Liver (tissue), 3 donors: ENCODE measurements around the gene DPH2.

Experiments
- EGR1 ChIP-seq, 2 donors: IDR thresholded peaks; 2 replicates each; pipeline ENCODE4 v1.6.1; 2016 to 2018; ENCODE audit warnings: antibody characterized with exemption in 2 of 2, low read depth in 2 of 2
- FOXA1 ChIP-seq: IDR thresholded peaks from 2 replicates; pipeline ENCODE4 v1.6.1; 2016; ENCODE audit warnings: antibody characterized with exemption
- GABPA ChIP-seq, 2 donors: IDR thresholded peaks in 1 of 2; conservative IDR thresholded peaks in 1 of 2; 2 replicates each; pipeline ENCODE4 v1.6.1; 2016; ENCODE audit warnings: antibody characterized with exemption in 2 of 2, mild to moderate bottlenecking in 1 of 2, moderate library complexity in 1 of 2
- HNF4A ChIP-seq, 2 donors: conservative IDR thresholded peaks; 2 replicates each; pipeline ENCODE4 v1.6.1; 2016; ENCODE audit warnings: antibody characterized with exemption in 2 of 2, mild to moderate bottlenecking in 2 of 2
- HNF4G ChIP-seq: IDR thresholded peaks from 2 replicates; pipeline ENCODE4 v1.6.1; 2016; ENCODE audit warnings: antibody characterized with exemption
- RAD21 ChIP-seq, 2 donors: IDR thresholded peaks; 2 replicates each; pipeline ENCODE4 v1.6.1; 2016; ENCODE audit warnings: antibody characterized with exemption in 2 of 2, mild to moderate bottlenecking in 2 of 2
- RXRA ChIP-seq, 2 donors: IDR thresholded peaks; 2 replicates each; pipeline ENCODE4 v1.6.1; 2017 to 2018; ENCODE audit warnings: antibody characterized with exemption in 2 of 2, mild to moderate bottlenecking in 1 of 2
- ZBTB33 ChIP-seq: IDR thresholded peaks from 2 replicates; pipeline ENCODE4 v1.6.1; 2016; ENCODE audit warnings: antibody characterized with exemption
- TF ChIP-seq, protein P1 (sequence below): fragments of 150-350 bp; IDR thresholded peaks from 2 replicates; pipeline ENCODE4 v1.5.1; 2017; ENCODE audit warnings: improper control_type of control experiment, low read depth, low read length; ENCODE audit not compliant: missing input control
- TF ChIP-seq, protein P2 (sequence below): IDR thresholded peaks from 2 replicates; pipeline ENCODE4 v1.6.1; 2016; ENCODE audit warnings: antibody characterized with exemption
- TF ChIP-seq, protein P3 (sequence below): IDR thresholded peaks from 2 replicates; pipeline ENCODE4 v1.6.1; 2016; ENCODE audit warnings: antibody characterized with exemption, mild to moderate bottlenecking
- donor health status: healthy.
- donor health status: healthy.

- no peak for TF ChIP-seq ZBTB33
- TF ChIP-seq, protein P1, sequence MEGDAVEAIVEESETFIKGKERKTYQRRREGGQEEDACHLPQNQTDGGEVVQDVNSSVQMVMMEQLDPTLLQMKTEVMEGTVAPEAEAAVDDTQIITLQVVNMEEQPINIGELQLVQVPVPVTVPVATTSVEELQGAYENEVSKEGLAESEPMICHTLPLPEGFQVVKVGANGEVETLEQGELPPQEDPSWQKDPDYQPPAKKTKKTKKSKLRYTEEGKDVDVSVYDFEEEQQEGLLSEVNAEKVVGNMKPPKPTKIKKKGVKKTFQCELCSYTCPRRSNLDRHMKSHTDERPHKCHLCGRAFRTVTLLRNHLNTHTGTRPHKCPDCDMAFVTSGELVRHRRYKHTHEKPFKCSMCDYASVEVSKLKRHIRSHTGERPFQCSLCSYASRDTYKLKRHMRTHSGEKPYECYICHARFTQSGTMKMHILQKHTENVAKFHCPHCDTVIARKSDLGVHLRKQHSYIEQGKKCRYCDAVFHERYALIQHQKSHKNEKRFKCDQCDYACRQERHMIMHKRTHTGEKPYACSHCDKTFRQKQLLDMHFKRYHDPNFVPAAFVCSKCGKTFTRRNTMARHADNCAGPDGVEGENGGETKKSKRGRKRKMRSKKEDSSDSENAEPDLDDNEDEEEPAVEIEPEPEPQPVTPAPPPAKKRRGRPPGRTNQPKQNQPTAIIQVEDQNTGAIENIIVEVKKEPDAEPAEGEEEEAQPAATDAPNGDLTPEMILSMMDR = no peak
- no peak for TF ChIP-seq HNF4G
- no peak for TF ChIP-seq FOXA1
- no peak for TF ChIP-seq RXRA (IDR thresholded peaks at IDR 0.05)
- TF ChIP-seq, protein P2, sequence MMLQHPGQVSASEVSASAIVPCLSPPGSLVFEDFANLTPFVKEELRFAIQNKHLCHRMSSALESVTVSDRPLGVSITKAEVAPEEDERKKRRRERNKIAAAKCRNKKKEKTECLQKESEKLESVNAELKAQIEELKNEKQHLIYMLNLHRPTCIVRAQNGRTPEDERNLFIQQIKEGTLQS = no peak
- TF ChIP-seq EGR1 (IDR thresholded peaks at IDR 0.05; ENCODE audit: low read depth in 2 of 2) = no peak
- TF ChIP-seq GABPA (IDR thresholded peaks at IDR 0.05 in 1 of 2, conservative IDR thresholded peaks at IDR 0.05 in 1 of 2) = no peak
- no peak for TF ChIP-seq HNF4A (conservative IDR thresholded peaks at IDR 0.05)
- no peak for TF ChIP-seq RAD21 (IDR thresholded peaks at IDR 0.05)
- TF ChIP-seq, protein P3, sequence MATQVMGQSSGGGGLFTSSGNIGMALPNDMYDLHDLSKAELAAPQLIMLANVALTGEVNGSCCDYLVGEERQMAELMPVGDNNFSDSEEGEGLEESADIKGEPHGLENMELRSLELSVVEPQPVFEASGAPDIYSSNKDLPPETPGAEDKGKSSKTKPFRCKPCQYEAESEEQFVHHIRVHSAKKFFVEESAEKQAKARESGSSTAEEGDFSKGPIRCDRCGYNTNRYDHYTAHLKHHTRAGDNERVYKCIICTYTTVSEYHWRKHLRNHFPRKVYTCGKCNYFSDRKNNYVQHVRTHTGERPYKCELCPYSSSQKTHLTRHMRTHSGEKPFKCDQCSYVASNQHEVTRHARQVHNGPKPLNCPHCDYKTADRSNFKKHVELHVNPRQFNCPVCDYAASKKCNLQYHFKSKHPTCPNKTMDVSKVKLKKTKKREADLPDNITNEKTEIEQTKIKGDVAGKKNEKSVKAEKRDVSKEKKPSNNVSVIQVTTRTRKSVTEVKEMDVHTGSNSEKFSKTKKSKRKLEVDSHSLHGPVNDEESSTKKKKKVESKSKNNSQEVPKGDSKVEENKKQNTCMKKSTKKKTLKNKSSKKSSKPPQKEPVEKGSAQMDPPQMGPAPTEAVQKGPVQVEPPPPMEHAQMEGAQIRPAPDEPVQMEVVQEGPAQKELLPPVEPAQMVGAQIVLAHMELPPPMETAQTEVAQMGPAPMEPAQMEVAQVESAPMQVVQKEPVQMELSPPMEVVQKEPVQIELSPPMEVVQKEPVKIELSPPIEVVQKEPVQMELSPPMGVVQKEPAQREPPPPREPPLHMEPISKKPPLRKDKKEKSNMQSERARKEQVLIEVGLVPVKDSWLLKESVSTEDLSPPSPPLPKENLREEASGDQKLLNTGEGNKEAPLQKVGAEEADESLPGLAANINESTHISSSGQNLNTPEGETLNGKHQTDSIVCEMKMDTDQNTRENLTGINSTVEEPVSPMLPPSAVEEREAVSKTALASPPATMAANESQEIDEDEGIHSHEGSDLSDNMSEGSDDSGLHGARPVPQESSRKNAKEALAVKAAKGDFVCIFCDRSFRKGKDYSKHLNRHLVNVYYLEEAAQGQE = no peak
These were observed 1.6 kb downstream of the DPH2 start for GRCh38 chr1:43971336-43971980.
